Neuronal stem cell (in vitro differentiated cells): ENCODE data around the gene MRPS9.

ENCODE experiments used
- DNase-seq: peaks from one replicate; pipeline ENCODE4 v3.0.0-alpha.2; 2013; ENCODE audit warnings: low spot score
- H2AFZ ChIP-seq: one replicate; pipeline ENCODE4 v1.6.1; 2013; ENCODE audit warnings: mild to moderate bottlenecking, low read length, inconsistent platforms
- H2AK5ac ChIP-seq: 2 replicates; pipeline ENCODE4 v1.6.1; 2013; ENCODE audit warnings: low read depth, mild to moderate bottlenecking, inconsistent platforms, low read length, moderate library complexity, mixed read lengths
- H2BK120ac ChIP-seq: 2 replicates; pipeline ENCODE4 v1.6.1; 2013; ENCODE audit warnings: low read depth, mild to moderate bottlenecking, inconsistent platforms, low read length, moderate library complexity, mixed read lengths
- H2BK12ac ChIP-seq: one replicate; pipeline ENCODE4 v1.6.1; 2013; ENCODE audit warnings: low read length, inconsistent platforms
- H2BK15ac ChIP-seq: 2 replicates; pipeline ENCODE4 v1.6.1; 2013; ENCODE audit warnings: mild to moderate bottlenecking, low read length, inconsistent platforms, mixed read lengths
- H2BK5ac ChIP-seq: one replicate; pipeline ENCODE4 v1.6.1; 2013; ENCODE audit warnings: inconsistent platforms, mild to moderate bottlenecking, low read length, moderate library complexity
- H3K14ac ChIP-seq: one replicate; pipeline ENCODE4 v1.6.1; 2013; ENCODE audit warnings: low read length, inconsistent platforms
- H3K18ac ChIP-seq: 2 replicates; pipeline ENCODE4 v1.6.1; 2013; ENCODE audit warnings: low read length, inconsistent platforms
- H3K23ac ChIP-seq: 2 replicates; pipeline ENCODE4 v1.6.1; 2013; ENCODE audit warnings: low read depth, mild to moderate bottlenecking, mixed read lengths, low read length, inconsistent platforms; ENCODE audit not compliant: poor library complexity
- H3K27ac ChIP-seq: replicated peaks from 3 replicates; pipeline ENCODE4 v1.5.1; 2013; ENCODE audit warnings: low read length, inconsistent platforms
- H3K27me3 ChIP-seq, 3 experiments: 2 replicates each; pipeline ENCODE4 v1.6.1; 2013; ENCODE audit warnings: low read length in 3 of 3, mild to moderate bottlenecking in 2 of 3, inconsistent platforms in 1 of 3, low read depth in 1 of 3, mixed read lengths in 1 of 3, moderate library complexity in 1 of 3; ENCODE audit not compliant: control insufficient read depth in 3 of 3, insufficient read depth in 3 of 3
- H3K36me3 ChIP-seq, 2 donors: replicated peaks in 1 of 2; 2 replicates each; pipeline ENCODE4 v1.6.1; 2013; ENCODE audit warnings: low read length in 2 of 2; ENCODE audit not compliant: control insufficient read depth in 2 of 2, insufficient read depth in 2 of 2
- H3K4ac ChIP-seq: 2 replicates; pipeline ENCODE4 v1.6.1; 2013; ENCODE audit warnings: inconsistent platforms, mild to moderate bottlenecking, low read length, moderate library complexity
- H3K4me1 ChIP-seq, 2 donors: 1 replicate in 1 of 2; 2 replicates in 1 of 2; pipeline ENCODE4 v1.6.1; 2013; ENCODE audit warnings: low read length in 2 of 2, low read depth in 1 of 2; ENCODE audit not compliant: control insufficient read depth in 2 of 2, insufficient read depth in 1 of 2
- H3K4me2 ChIP-seq: one replicate; pipeline ENCODE4 v1.6.1; 2013; ENCODE audit warnings: mild to moderate bottlenecking, low read length, inconsistent platforms; ENCODE audit not compliant: insufficient read depth, poor library complexity, severe bottlenecking
- H3K4me3 ChIP-seq, 2 donors: 2 replicates each; pipeline ENCODE4 v1.5.1; 2013; ENCODE audit warnings: low read length in 2 of 2, mild to moderate bottlenecking in 2 of 2, inconsistent platforms in 1 of 2, moderate library complexity in 1 of 2
- H3K79me1 ChIP-seq: one replicate; pipeline ENCODE4 v1.6.1; 2013; ENCODE audit warnings: low read depth, mild to moderate bottlenecking, inconsistent platforms, low read length, moderate library complexity
- H3K9ac ChIP-seq: one replicate; pipeline ENCODE4 v1.6.1; 2013; ENCODE audit warnings: mild to moderate bottlenecking, low read depth, low read length, inconsistent platforms; ENCODE audit not compliant: poor library complexity
- H3K9me3 ChIP-seq, 2 donors: replicated peaks in 1 of 2; 2 replicates each; pipeline versions ENCODE3 to v1.6.1; 2013; ENCODE audit warnings: low read length in 2 of 2, mild to moderate bottlenecking in 2 of 2, inconsistent platforms in 1 of 2, low read depth in 1 of 2, mixed read lengths in 1 of 2, moderate library complexity in 1 of 2; ENCODE audit not compliant: control insufficient read depth in 2 of 2, insufficient read depth in 1 of 2
- H4K8ac ChIP-seq: one replicate; pipeline ENCODE4 v1.6.1; 2013; ENCODE audit warnings: low read depth, mild to moderate bottlenecking, inconsistent platforms, low read length, moderate library complexity
- H4K91ac ChIP-seq: one replicate; pipeline ENCODE4 v1.6.1; 2013; ENCODE audit warnings: low read length, low read depth, mild to moderate bottlenecking, inconsistent platforms; ENCODE audit not compliant: poor library complexity
- WGBS, 2 donors: extraction: QIAGEN DNeasy Blood & Tissue Kit; methylation state at CpG; one replicate each; pipeline ENCODE4 v1.1.7; 2013; ENCODE audit warnings: missing lambda C conversion rate in 2 of 2, mixed read lengths in 1 of 2; ENCODE audit not compliant: insufficient read length in 2 of 2, insufficient replicate concordance in 1 of 2; ENCODE audit errors: extremely low coverage in 2 of 2; 5-methylcytosine and 5-hydroxymethylcytosine counted together

Gene MRPS9

DNA sequence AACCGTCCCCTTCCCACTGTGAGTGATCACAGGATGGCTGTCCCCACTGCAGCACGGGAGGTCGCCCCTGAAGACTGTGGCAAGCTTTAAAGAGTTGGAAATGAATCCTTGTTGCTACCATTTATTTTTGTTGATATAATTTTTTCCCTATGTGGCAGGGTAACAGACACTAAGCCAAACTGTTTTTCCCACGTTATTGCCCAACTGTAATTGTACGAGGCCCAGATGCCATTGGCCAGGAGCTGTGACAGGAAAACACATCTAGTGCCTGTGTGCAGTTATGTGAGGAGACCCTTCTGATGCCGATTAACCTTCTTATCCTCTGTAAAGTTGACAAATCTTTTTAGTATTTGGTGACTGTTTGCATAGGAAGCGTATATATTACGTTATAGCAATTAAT is 44.2 kb downstream of the MRPS9 start:
- H3K27ac ChIP-seq: no peak overlapping the region
- WGBS, 2 donors: no CpG with 5 or more reads among the region's 8 CpGs
- no peak overlapping the region for H2AK5ac ChIP-seq

DNA sequence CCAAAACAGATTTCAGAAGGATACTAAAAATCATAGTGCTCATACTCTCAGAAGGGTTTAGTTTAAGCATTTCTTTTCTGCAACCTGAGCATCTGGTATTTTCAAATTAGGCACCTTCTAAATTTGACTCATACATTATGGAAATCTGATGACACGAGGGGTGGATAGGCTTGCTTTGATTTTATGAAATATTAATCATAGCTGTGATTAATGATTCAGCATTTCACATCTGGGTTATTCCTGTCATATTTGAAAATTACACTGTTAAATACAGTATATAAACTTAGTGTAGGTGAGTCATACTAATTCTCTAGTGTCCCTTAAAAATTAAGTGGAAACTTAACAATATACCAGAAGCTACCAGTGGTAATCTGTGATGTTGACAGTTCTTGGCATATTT is 47.7 kb downstream of the MRPS9 start:
- Histone ChIP-seq H3K27ac (no peak overlapping the region), H3K23ac (no peak overlapping the region), H2AK5ac (no peak overlapping the region), H2BK120ac (no peak overlapping the region), H3K14ac (no peak overlapping the region), H2AFZ (no peak overlapping the region), H3K27me3 (no peaks in the 10 kb centered on the region), H3K79me1 (no peaks in the 10 kb centered on the region), H3K9ac (no peak overlapping the region), H3K4ac (no peak overlapping the region), H4K91ac (no peak overlapping the region), H3K4me3 (no peak overlapping the region), H3K9me3 (no peaks in the 10 kb centered on the region), H2BK15ac (no peak overlapping the region), H4K8ac (no peak overlapping the region), H3K4me1 (peaks cover 3 to 9% of the 10 kb centered on the region in 2 donors), H3K4me2 (no peak overlapping the region), H3K36me3 (peaks cover 3 to 14% of the 10 kb centered on the region in 2 donors), H2BK12ac (no peak overlapping the region), H3K18ac (no peak overlapping the region), H2BK5ac (no peak overlapping the region)
- no CpG with 5 or more reads among the region's 1 CpG for WGBS, 2 donors
- no peak for DNase-seq

More for the DNA sequence above, 44.2 kb downstream of the MRPS9 start:
- no peak overlapping the region for H3K4ac ChIP-seq
- H3K4me1 ChIP-seq: peaks cover 3 to 10% of the 10 kb centered on the region in 2 donors
- no peak overlapping the region for H3K23ac ChIP-seq
- H4K91ac ChIP-seq: no peak overlapping the region
- H3K9ac ChIP-seq: no peak overlapping the region
- no peak overlapping the region for H3K14ac ChIP-seq
- no peak overlapping the region for H3K18ac ChIP-seq
- no peak overlapping the region for H3K4me3 ChIP-seq
- H3K27me3 ChIP-seq: no peaks in the 10 kb centered on the region
- no peak overlapping the region for H2BK120ac ChIP-seq
- no peaks in the 10 kb centered on the region for H3K9me3 ChIP-seq
- no peaks in the 10 kb centered on the region for H3K79me1 ChIP-seq
- H2BK15ac ChIP-seq: no peak overlapping the region
- no peak overlapping the region for H4K8ac ChIP-seq
- no peak for DNase-seq
- H2BK5ac ChIP-seq: no peak overlapping the region
- no peak overlapping the region for H2AFZ ChIP-seq
- H2BK12ac ChIP-seq: no peak overlapping the region
- H3K4me2 ChIP-seq: no peak overlapping the region
- H3K36me3 ChIP-seq: peaks cover 3 to 8% of the 10 kb centered on the region in 2 donors

DNA sequence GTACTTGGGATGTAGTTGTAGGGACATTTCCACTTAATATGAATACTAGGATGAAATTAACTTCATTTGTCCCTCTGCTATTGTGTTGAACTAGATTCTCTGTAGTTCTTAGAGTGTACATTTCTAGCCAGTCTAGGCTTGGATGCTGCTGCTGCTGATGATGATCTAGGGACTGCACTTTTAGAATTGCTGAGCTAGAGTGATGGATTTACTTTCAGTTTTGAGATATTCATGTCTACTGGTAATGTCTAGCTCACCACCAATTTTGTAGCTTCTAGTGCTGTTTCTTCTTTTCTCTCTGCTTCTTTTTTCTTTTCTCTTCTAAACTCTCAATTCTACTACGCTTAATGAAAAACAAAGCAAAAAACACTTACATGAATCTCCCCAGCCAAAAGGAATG is 49.4 kb downstream of the MRPS9 start:
- no peak overlapping the region for H3K18ac ChIP-seq
- H2AFZ ChIP-seq: no peak overlapping the region
- H3K4me2 ChIP-seq: no peak overlapping the region
- H3K4me1 ChIP-seq: no peaks in the 10 kb centered on the region
- no peak overlapping the region for H3K23ac ChIP-seq
- H3K79me1 ChIP-seq: no peaks in the 10 kb centered on the region
- no peak overlapping the region for H2BK120ac ChIP-seq
- H3K14ac ChIP-seq: no peak overlapping the region
- no peak overlapping the region for H4K91ac ChIP-seq
- no peak for DNase-seq
- H3K4me3 ChIP-seq: no peak overlapping the region
- no CpG with 5 or more reads among the region's 1 CpG for WGBS, 2 donors
- no peak overlapping the region for H2BK15ac ChIP-seq
- peaks cover 2 to 17% of the 10 kb centered on the region in 2 donors for H3K36me3 ChIP-seq
- H3K27me3 ChIP-seq: no peaks in the 10 kb centered on the region
- no peaks in the 10 kb centered on the region for H3K9me3 ChIP-seq
- H4K8ac ChIP-seq: no peak overlapping the region
- no peak overlapping the region for H3K27ac ChIP-seq
- H2BK12ac ChIP-seq: no peak overlapping the region
- H2BK5ac ChIP-seq: no peak overlapping the region
- H2AK5ac ChIP-seq: no peak overlapping the region
- no peak overlapping the region for H3K9ac ChIP-seq
- H3K4ac ChIP-seq: no peak overlapping the region

DNA sequence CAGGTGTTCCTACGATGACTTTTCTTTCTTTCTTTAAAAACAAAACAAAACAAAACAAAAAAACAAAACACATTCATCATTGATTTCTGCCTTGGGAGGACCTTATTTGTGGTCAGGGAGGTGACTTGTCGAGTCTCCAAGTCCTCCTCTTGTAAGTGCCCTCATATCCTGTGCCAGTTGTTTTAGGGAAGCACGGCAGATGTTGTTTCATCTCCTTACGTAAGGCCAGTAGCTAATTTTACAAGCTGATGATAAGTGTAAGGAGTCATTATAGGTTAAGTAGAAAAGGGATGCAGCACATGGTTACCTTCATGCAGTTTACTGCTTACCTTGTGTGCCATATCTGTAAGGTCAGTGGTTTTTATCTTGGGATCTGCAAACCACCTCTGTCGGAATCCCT is 52.2 kb downstream of the MRPS9 start:
- no peak overlapping the region for H3K23ac ChIP-seq
- no peak overlapping the region for H3K27ac ChIP-seq
- H2BK12ac ChIP-seq: no peak overlapping the region
- H3K9ac ChIP-seq: no peak overlapping the region
- H2AK5ac ChIP-seq: no peak overlapping the region
- H3K4ac ChIP-seq: no peak overlapping the region
- no peak overlapping the region for H3K4me3 ChIP-seq
- no peak overlapping the region for H3K18ac ChIP-seq
- no peak for DNase-seq
- WGBS, 2 donors: no CpG with 5 or more reads among the region's 5 CpGs
- no peaks in the 10 kb centered on the region for H3K79me1 ChIP-seq
- H3K27me3 ChIP-seq: no peaks in the 10 kb centered on the region
- no peak overlapping the region for H2BK5ac ChIP-seq
- H3K9me3 ChIP-seq: no peaks in the 10 kb centered on the region
- no peak overlapping the region for H4K91ac ChIP-seq
- H4K8ac ChIP-seq: no peak overlapping the region
- H3K4me1 ChIP-seq: no peaks in the 10 kb centered on the region
- peaks cover 2 to 39% of the 10 kb centered on the region in 2 donors for H3K36me3 ChIP-seq
- no peak overlapping the region for H3K14ac ChIP-seq
- H3K4me2 ChIP-seq: no peak overlapping the region
- no peak overlapping the region for H2AFZ ChIP-seq
- no peak overlapping the region for H2BK120ac ChIP-seq
- no peak overlapping the region for H2BK15ac ChIP-seq
